SK-MEL-5 (cell line): Measurements from ENCODE around the gene KRTAP27-1. TPM values are rescaled to one million over a fixed set of nuclear protein-coding genes. Genes with fewer than 3 reads are reported as not detected.
A peak's percentile ranks its signal among the peaks of the same experiment; 100 is the strongest.

Experiments
- DNase-seq: peaks from one replicate; pipeline ENCODE4 v3.0.0-alpha.2; 2016; ENCODE audit warnings: low read depth, low spot score
- in situ Hi-C: cut with HindIII; loops from 2 replicates; pipeline ENCODE4 v1.10.0; 2016; ENCODE audit warnings: low sequenced_read_pairs, high pct_unique_total_duplicates, low pct_unique_long_range_greater_than_20kb
- polyA plus RNA-seq, 2 experiments: library from polyadenylated mRNA; depleted of rRNA; stranded (reverse); fragments of >200 nt; gene quantifications; 2 replicates each; pipeline ENCODE4 v1.2.3, GENCODE V29; 2015
- total RNA-seq: library from RNA; depleted of rRNA; stranded (reverse); fragments of >200 nt; shearing (Covaris generic); gene quantifications from 2 replicates; pipeline ENCODE4 v1.2.3, GENCODE V29; 2014; rRNA removed

KRTAP27-1 gene
- total RNA-seq: not detected in 2 replicates
- not detected in 2 replicates for polyA plus RNA-seq (2015; cell fraction: cytosol; rRNA removed)
- not detected in 2 replicates for polyA plus RNA-seq (2015; cell fraction: nucleus; rRNA removed)

GRCh38 chr21:30337276-30337744 is at the start of gene KRTAP27-1:
KRTAP27-1 (minus strand) TSS chr21:30337694; CDS start chr21:30337668, 26 bp downstream.
- no peak for DNase-seq
- in situ Hi-C loops: no loop called here

DNA sequence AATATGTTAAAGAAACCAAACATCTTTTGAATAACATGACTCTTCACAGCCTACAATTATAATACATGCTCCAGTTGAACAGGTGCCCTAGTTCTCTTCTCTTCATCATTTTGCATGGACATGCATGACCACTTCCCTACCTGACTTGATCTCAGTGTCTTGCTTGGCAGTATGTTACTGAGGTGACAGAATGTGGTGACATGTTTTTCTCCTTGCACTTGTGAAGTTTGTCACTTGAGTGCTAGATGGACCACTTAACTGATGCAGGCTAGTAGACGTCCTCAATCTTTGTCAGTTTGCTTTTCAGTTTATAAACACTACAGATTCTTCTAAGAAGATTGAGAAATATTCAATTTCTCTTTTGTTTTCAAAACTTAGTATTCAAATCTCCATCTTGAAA is 44.7 kb upstream of the KRTAP27-1 start:
- in situ Hi-C loops: no loop called here
- DNase-seq: no peak

- peak; percentile 68 for DNase-seq
- in situ Hi-C loops: no loop called here
Measured at GRCh38 chr21:30372139-30372770, 34.8 kb upstream of the KRTAP27-1 start, which contains the start of gene KRTAP13-2. KRTAP13-2 (minus strand) TSS chr21:30372271; CDS start chr21:30372213, 58 bp downstream.

DNA sequence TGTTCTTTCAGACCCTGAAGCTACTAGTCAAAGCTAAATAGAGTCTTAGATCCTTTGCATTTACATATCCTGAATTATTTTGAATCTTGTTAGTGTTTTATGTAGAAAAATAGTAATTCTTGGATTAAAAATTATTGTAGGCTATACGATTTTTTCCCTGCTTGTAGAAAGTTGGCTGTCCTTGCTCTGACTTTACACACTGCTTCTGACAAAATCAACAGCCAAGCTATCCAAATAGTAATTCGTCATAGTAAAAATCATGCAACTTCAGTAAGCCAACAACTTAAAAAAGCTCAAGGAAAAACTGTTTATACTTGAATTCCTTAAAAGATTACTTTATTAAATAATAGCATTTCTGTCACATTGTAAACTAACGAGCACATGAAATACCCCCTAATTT is 18.4 kb upstream of the KRTAP27-1 start:
- DNase-seq: no peak
- in situ Hi-C loops: no loop called here

DNA sequence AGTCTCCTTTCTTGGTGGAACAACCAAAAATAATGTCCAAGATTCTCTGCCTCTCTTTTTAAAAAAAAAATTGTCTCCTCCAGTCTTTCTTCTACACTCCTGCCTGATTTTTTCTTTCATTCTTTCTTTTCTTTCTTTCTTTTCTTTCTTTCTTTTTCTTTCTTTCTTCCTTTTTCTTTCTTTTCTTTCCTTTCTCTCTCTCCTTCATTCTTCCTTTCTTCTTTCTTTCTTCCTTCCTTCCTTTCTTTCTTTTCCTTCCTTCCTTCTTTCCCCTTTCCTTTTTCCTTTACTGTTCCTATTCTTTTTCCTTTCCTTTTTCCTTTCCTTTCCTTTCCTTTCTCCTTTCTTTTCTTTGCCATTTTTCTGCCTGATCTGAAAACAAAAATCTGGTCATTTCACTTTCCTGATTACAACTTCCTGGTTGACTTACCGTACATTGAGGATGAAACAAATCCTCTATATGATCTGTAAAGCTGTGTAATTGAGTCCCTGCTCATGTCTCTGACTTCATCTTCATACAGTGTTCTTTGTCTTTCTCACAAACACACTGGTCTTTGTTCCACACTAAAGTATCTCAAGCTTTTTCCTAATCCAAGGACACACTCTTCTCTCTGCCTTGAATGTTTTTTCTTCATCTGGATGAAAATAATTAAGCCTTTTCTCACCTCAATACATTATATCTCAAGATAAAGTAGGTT is 17.0 kb upstream of the KRTAP27-1 start:
- peak; percentile 70 for DNase-seq
- in situ Hi-C loops: no loop called here

DNA sequence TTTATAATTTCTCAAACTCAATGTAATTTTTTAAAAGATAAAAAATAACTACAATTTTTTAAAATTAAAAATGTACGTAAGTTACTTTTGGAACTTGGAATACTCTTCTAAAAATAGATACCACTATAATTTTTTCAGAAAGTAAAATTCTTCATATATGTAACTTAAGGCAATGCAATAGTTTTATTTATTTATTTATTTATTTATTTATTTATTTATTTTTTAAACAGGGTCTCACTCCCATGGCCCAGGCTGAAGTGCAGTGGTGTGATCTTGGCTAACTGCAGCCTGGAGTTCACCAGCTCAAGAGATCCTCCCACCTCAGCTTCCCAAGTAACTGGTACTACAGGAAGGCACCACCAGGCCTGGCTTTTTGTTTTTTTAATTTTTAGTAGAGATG is 14.0 kb upstream of the KRTAP27-1 start:
- in situ Hi-C loops: no loop called here
- no peak for DNase-seq

DNA sequence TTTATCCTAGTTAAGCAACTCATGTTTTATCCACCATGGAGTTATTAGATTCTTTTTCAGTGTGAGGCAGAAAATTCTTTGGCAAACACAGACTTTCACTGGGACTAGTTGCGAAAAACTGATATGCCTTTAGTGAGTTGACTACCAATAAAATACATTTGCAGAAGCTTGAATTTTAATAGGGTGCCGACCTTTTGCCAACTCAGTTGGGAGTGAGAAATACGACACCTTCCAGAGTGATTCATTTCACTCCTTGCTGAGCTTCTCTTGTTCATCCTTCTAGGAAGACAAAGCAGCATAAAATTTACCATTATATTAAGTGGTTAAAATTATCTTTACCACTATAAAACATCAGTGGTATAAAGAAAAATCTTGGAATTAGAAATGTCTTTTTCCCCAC is 12.1 kb upstream of the KRTAP27-1 start:
- DNase-seq: no peak
- in situ Hi-C loops: no loop called here

GRCh38 chr21:30348506-30348905 is 11.0 kb upstream of the KRTAP27-1 start, which contains the start of gene KRTAP23-1:
KRTAP23-1 (minus strand) TSS chr21:30348606; CDS start chr21:30348606, 0 bp downstream.
- no peak for DNase-seq
- in situ Hi-C loops: no loop called here

DNA sequence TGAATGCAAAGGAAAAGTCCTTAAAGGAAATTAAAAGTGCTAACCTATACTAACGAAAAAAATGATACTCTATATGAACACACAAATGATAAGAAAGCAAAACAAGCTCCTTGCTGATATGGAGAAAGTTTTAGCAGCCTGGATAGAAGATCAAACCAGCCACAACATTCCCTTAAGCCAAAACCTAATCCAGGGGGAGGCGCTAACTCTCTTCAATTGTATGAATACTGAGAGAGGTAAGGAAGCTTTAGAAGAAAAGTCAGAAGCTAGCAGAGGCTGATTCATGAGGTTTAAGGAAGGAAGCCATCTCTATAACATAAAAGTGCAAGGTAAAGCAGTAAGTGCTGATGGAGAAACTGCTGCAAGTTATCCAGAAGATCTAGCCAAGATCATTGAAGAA is 7.5 kb upstream of the KRTAP27-1 start:
- peak; percentile 47 for DNase-seq
- in situ Hi-C loops: no loop called here

GRCh38 chr21:30340714-30341573 is 3.5 kb upstream of the KRTAP27-1 start:
- in situ Hi-C loops: no loop called here
- DNase-seq: peak; percentile 68

- no peak for DNase-seq
- in situ Hi-C loops: no loop called here
Measured at GRCh38 chr21:30338717-30339116, 1.2 kb upstream of the KRTAP27-1 start.

DNA sequence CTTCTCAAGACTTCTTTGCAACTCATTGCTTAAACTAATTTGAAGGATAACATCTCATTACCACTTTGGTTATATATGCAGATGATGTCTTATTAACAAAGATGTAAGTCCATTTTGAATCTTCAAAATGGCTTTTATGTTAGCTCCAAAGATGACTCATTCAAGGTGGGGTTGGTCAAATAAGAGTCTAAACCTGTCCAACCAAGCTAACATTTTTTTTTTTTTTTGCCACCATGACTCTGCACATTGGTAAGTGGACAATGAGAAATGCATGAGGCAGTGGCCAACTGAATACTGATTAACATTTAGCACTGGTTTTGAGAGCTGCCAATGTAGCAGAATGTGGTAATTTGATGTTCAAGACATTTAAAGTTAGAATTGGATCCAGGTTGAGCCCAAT is 278 bp upstream of the KRTAP27-1 start:
- no peak for DNase-seq
- in situ Hi-C loops: no loop called here

- in situ Hi-C loops: no loop called here
- no peak for DNase-seq
Measured at GRCh38 chr21:30336596-30336995, 898 bp downstream of the KRTAP27-1 start.

GRCh38 chr21:30333736-30334135 is 3.8 kb downstream of the KRTAP27-1 start:
- no peak for DNase-seq
- in situ Hi-C loops: no loop called here

DNA sequence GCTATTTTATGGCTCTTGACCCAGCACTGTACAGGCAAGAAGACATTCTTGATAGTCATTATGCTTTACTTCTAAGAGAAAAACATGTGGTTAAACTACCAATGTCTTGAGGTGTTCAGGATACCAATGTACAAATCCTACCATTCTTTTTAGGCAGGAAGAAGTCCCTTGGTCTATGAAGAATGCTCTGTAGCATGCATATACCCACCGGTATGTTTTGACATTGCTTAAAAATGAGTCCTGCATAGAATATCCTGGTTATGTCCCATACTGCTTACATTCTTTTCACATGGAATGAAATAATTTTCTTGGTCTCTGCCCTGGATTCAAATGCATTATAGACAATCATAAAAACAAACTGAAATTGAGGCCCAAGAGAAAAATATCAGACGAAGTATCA is 4.8 kb downstream of the KRTAP27-1 start:
- in situ Hi-C loops: no loop called here
- DNase-seq: no peak

DNA sequence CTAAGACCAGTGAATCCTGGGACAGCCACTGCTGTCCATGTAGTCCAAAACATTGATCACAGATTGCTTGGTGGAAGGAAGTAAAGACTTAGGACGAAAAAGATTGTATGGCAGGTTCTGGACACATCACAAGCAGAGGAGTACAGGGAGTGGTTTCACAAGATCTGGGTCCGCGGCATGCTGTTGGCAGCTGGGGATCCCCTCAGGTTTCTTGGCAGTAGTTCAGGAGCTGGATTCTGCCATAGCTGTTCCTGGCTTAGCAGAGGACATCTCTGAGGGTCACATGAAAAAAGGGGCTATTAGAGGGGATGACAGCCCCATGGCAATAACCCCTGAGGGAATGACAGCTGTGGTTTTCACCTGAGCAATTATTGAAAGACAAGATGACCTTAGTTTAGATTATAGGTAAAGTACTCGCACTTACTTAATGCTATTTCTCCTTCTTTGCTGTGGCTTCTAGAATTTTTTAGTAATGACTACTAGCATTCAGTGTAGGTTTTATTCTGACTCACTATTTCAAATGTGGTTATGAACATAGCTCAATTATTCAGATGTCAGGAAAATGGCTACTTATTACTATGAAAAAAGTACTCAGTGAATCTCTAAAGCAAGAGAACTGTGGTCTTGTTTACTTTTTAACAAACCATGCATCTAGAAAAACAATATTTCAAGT is 8.2 kb downstream of the KRTAP27-1 start:
- DNase-seq: no peak
- in situ Hi-C loops: no loop called here

GRCh38 chr21:30326390-30326789 is 11.1 kb downstream of the KRTAP27-1 start:
- in situ Hi-C loops: no loop called here

More at GRCh38 chr21:30326390-30326789, 11.1 kb downstream of the KRTAP27-1 start:
- DNase-seq: no peak
